Heart left ventricle (tissue), 16 donors: Measurements from ENCODE around the gene LILRB1. TPM values are rescaled to one million over a fixed set of nuclear protein-coding genes. Genes with fewer than 3 reads are reported as not detected.
"Not testable (repeated sequence)": the region's sequence is repeated elsewhere in the genome, so short reads cannot be mapped to it uniquely, and the experiment has no call there.

ENCODE experiments used
- ATAC-seq, 4 donors: fragments of 200-7000 bp; cut with Tn5 transposase; one replicate each; pipeline ENCODE4 v1.9.1; 2020 to 2022; ENCODE audit warnings: moderate library complexity in 4 of 4, mild to moderate bottlenecking in 3 of 4, moderate number of reproducible peaks in 1 of 4
- DNase-seq, 5 donors: peaks; one replicate each; pipeline ENCODE4 v3.0.0-alpha.2; 2020
- H3K27ac ChIP-seq, 12 donors: fragments of 200-600 bp; sonication (generic) in 4 of 12; one replicate each; pipeline versions ENCODE4 v1.5.0 to v1.8.0; 2016 to 2022; ENCODE audit warnings: mild to moderate bottlenecking in 2 of 12
- H3K27me3 ChIP-seq, 9 donors: fragments of 200-600 bp; sonication (generic) in 2 of 9; one replicate each; pipeline versions ENCODE4 v1.5.1 to v1.8.0; 2016 to 2022; ENCODE audit warnings: mild to moderate bottlenecking in 3 of 9
- H3K36me3 ChIP-seq, 9 donors: fragments of 200-600 bp; sonication (generic) in 2 of 9; one replicate each; pipeline versions ENCODE4 v1.5.0 to v1.8.0; 2018 to 2022; ENCODE audit warnings: mild to moderate bottlenecking in 2 of 9
- H3K4me1 ChIP-seq, 12 donors: fragments of 200-600 bp; sonication (generic) in 4 of 12; one replicate each; pipeline versions ENCODE4 v1.5.0 to v1.8.0; 2016 to 2022; ENCODE audit warnings: mild to moderate bottlenecking in 3 of 12
- H3K4me3 ChIP-seq, 12 donors: fragments of 200-600 bp; sonication (generic) in 4 of 12; one replicate each; pipeline versions ENCODE4 v1.5.0 to v1.8.0; 2017 to 2022; ENCODE audit warnings: mild to moderate bottlenecking in 9 of 12, moderate library complexity in 4 of 12
- H3K9me3 ChIP-seq, 12 donors: fragments of 200-600 bp; sonication (generic) in 4 of 12; one replicate each; pipeline versions ENCODE4 v1.5.0 to v1.8.0; 2016 to 2022; ENCODE audit warnings: mild to moderate bottlenecking in 1 of 12
- POLR2A ChIP-seq, 2 donors: fragments of 450-650 bp; IDR thresholded peaks; one replicate each; pipeline ENCODE4 v1.6.1; 2017; ENCODE audit warnings: antibody characterized with exemption in 2 of 2, mild to moderate bottlenecking in 2 of 2, moderate library complexity in 2 of 2
- WGBS, 4 donors: extraction: QIAGEN DNeasy Blood & Tissue Kit in 2 of 4; methylation state at CpG; one replicate each; pipeline versions ENCODE4 v1.1.5 to v1.1.7; 2013 to 2018; 5-methylcytosine and 5-hydroxymethylcytosine counted together
- intact Hi-C, 10 donors: fragments of 100-400 bp; cut with DNase I; formaldehyde crosslinking; loops; one replicate each; pipeline versions ENCODE4 v1.11.1 to v1.14.2; 2022
- polyA plus RNA-seq, 2 donors: library from polyadenylated mRNA; stranded (reverse); fragments of 200-250 nt; gene quantifications; one replicate each; pipeline ENCODE4 v1.2.3, GENCODE V29; 2013
- total RNA-seq, 9 donors: library from RNA; depleted of rRNA in 2 of 9; stranded (reverse); fragments of >200 nt in 2 of 9; fragmentation: NEBNext Ultra II Directional in 3 of 9; extraction: Animal tissue kit (Norgen Biotek cat#: 25700) in 3 of 9; gene quantifications; one replicate each; pipeline versions ENCODE4 v1.1.0 to v1.2.4, GENCODE V29; 2016 to 2023
- TF ChIP-seq, protein P1 (sequence below), 12 donors: fragments of 200-600 bp; sonication (generic) in 4 of 12; IDR thresholded peaks; one replicate each; pipeline versions ENCODE4 v1.5.0 to v1.8.0; 2018 to 2022; ENCODE audit warnings: antibody characterized with exemption in 12 of 12, mild to moderate bottlenecking in 5 of 12
- donor health status: ischemic (EF 13 %, LVEDD 7.1; RV severe dilation, severe dysfunction).
- donor health status: healthy with polysubstance abuse.
- donor health status: DM: no; HTN: yes; CAD: no.
- donor health status: DM: no; HTN: no; CAD: no.
- donor health status: ischemic (EF 25% LVEDD 6.9; RV normal size, moderate dysfunction).
- donor health status: ischemic (EF 25% LVEDD 5.7; RV mildly dilated, moderate dysfunction).
- donor health status: healthy.
- donor health status: DM: yes; HTN: yes; CAD: no.
- donor health status: ischemic (EF 35%, LVEDD 5.7; RV mildly dilated, moderate dysfunction).
- donor health status: nonischemic (EF 11% LVEDD 7.7; RV severe dilation, severe dysfunction).
- donor health status: DM: yes; HTN: yes; CAD: no.
- donor health status: PGD.
- donor health status: ischemic (EF 29% LVEDD 5.4; RV normal size, mild dysfunction).
- donor health status: nonischemic (EF 23%, LVEDD 6.1; RV moderate dilation, normal function).

The LILRB1 gene
- total and polyA plus RNA-seq, 11 donors, result 0.16 to 35.6 (median 1.0) TPM

DNA sequence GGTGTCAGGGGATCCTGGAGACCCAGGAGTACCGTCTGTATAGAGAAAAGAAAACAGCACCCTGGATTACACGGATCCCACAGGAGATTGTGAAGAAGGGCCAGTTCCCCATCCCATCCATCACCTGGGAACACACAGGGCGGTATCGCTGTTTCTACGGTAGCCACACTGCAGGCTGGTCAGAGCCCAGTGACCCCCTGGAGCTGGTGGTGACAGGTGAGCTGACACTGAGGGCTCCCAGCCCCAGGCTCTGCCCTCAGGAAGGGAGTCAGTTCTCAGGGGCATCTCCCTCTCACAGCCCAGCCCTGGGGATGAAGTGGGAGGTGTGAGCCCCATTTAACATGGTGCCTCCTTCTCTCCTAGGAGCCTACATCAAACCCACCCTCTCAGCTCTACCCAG, 35.5 kb upstream of the LILRB1 start:
- WGBS, 4 donors, result 65 to 86% (median 77%) methylated on average over 2 to 5 of the region's 5 CpGs
- H3K4me1 ChIP-seq, result peaks cover 0 to 6% (median 0%) of the 10 kb centered on the region in 12 donors
- ATAC-seq (no peak), DNase-seq (no peak)
- peaks cover 0 to 12% (median 0%) of the 10 kb centered on the region in 12 donors for H3K9me3 ChIP-seq
- H3K27me3 ChIP-seq, result peaks cover 0 to 12% (median 3%) of the 10 kb centered on the region in 9 donors
- TF ChIP-seq, protein P1, sequence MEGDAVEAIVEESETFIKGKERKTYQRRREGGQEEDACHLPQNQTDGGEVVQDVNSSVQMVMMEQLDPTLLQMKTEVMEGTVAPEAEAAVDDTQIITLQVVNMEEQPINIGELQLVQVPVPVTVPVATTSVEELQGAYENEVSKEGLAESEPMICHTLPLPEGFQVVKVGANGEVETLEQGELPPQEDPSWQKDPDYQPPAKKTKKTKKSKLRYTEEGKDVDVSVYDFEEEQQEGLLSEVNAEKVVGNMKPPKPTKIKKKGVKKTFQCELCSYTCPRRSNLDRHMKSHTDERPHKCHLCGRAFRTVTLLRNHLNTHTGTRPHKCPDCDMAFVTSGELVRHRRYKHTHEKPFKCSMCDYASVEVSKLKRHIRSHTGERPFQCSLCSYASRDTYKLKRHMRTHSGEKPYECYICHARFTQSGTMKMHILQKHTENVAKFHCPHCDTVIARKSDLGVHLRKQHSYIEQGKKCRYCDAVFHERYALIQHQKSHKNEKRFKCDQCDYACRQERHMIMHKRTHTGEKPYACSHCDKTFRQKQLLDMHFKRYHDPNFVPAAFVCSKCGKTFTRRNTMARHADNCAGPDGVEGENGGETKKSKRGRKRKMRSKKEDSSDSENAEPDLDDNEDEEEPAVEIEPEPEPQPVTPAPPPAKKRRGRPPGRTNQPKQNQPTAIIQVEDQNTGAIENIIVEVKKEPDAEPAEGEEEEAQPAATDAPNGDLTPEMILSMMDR (IDR thresholded peaks at IDR 0.05), result no peak
- no peak for TF ChIP-seq POLR2A (IDR thresholded peaks at IDR 0.05)
- no peak overlapping the region for H3K27ac ChIP-seq
- H3K36me3 ChIP-seq, result no peaks in the 10 kb centered on the region
- intact Hi-C loops, result no loop called here
- peak overlapping the region in 1 of 12 donors; percentile 37 for H3K4me3 ChIP-seq

DNA sequence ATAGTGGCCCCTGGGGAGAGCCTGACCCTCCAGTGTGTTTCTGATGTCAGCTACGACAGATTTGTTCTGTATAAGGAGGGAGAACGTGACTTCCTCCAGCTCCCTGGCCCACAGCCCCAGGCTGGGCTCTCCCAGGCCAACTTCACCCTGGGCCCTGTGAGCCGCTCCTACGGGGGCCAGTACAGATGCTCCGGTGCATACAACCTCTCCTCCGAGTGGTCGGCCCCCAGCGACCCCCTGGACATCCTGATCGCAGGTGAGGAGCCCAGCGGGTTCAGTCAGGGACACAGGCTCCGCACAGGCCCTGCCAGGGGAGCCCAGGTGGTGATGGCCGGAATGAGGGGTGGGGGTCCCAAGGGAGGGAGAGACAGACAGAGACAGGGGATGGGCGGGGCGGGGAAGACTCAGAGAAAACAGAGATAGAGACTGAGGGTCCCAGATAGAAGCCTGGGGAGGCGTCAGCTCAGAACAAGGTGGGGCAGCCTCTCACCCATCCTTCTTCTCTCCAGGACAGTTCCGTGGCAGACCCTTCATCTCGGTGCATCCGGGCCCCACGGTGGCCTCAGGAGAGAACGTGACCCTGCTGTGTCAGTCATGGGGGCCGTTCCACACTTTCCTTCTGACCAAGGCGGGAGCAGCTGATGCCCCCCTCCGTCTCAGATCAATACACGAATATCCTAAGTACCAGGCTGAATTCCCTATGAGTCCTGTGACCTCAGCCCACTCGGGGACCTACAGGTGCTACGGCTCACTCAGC, 34.4 kb upstream of the LILRB1 start:
- H3K9me3 ChIP-seq, H3K27ac ChIP-seq, DNase-seq, intact Hi-C loops, ATAC-seq, H3K36me3 ChIP-seq, H3K4me1 ChIP-seq, H3K4me3 ChIP-seq: not testable (repeated sequence)
- H3K27me3 ChIP-seq, result peaks cover 0 to 12% (median 3%) of the 10 kb centered on the region in 9 donors
- WGBS, 4 donors, result 79 to 84% (median 83%) methylated on average over 21 to 26 of the region's 26 CpGs

DNA sequence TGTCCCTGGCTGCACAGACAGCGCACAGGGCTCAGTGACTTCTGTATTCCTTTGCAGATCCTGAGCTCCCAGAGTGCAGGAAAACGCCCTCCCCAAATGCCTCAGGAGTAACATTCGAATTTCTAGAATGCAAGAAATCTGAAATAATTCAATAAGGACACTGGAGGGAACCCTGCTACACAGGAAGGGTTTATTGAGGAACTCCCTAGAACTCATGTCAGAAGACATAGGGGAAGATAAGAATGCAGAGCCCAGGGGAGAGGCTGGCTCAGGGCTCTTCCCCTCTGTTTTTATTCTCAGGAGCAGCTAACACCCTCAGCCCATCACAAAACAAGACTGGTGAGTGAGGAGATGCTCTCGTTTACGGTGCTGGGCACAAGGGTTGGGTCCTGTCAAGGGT, 30.1 kb upstream of the LILRB1 start:
- H3K4me3 ChIP-seq, result no peak overlapping the region
- intact Hi-C loops, result no loop called here
- no peak for DNase-seq
- H3K4me1 ChIP-seq, result no peaks in the 10 kb centered on the region
- WGBS, 4 donors, result 63 to 68% (median 66%) methylated on average over 5 of the region's 5 CpGs
- no peak for ATAC-seq
- TF ChIP-seq POLR2A (IDR thresholded peaks at IDR 0.05), result no peak
- H3K36me3 ChIP-seq, result no peaks in the 10 kb centered on the region
- peaks cover 0 to 10% (median 1%) of the 10 kb centered on the region in 12 donors for H3K9me3 ChIP-seq
- peaks cover 0 to 10% (median 0%) of the 10 kb centered on the region in 9 donors for H3K27me3 ChIP-seq
- no peak overlapping the region for H3K27ac ChIP-seq

DNA sequence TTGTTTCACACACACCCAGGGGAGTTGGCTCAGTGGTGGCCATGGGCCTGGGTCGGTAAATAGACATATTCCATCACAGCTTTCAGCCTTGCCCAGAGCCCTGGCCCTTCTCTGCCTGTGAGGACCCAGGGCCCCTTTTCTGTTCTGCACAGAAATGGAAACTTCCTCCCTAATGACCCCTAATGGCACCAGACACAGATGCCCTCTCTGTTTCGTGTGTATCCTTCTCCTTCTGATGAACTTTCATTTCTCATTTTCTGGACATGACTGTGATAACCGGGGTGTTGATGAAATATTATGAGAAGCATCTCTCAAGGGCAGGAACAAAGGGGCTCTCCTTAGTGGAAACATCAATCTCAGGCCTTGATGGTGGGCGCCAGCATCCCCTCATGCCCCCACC, 24.1 kb upstream of the LILRB1 start:
- Histone ChIP-seq H3K36me3 (no peaks in the 10 kb centered on the region), H3K27me3 (peaks cover 0 to 4% (median 0%) of the 10 kb centered on the region in 9 donors), H3K4me1 (peaks cover 0 to 31% (median 0%) of the 10 kb centered on the region in 12 donors), H3K4me3 (no peak overlapping the region), H3K27ac (peak overlapping the region in 1 of 12 donors; percentile 74), H3K9me3 (peaks cover 0 to 22% (median 2%) of the 10 kb centered on the region in 12 donors)
- ATAC-seq, result peak in 3 of 4 donors; percentile 24 to 52 (median 41)
- DNase-seq, result no peak
- TF ChIP-seq, protein P1 (IDR thresholded peaks at IDR 0.05), result no peak
- no peak for TF ChIP-seq POLR2A (IDR thresholded peaks at IDR 0.05)
- 36 to 55% (median 45%) methylated on average over 3 to 4 of the region's 4 CpGs for WGBS, 4 donors
- intact Hi-C loops, result no loop called here

DNA sequence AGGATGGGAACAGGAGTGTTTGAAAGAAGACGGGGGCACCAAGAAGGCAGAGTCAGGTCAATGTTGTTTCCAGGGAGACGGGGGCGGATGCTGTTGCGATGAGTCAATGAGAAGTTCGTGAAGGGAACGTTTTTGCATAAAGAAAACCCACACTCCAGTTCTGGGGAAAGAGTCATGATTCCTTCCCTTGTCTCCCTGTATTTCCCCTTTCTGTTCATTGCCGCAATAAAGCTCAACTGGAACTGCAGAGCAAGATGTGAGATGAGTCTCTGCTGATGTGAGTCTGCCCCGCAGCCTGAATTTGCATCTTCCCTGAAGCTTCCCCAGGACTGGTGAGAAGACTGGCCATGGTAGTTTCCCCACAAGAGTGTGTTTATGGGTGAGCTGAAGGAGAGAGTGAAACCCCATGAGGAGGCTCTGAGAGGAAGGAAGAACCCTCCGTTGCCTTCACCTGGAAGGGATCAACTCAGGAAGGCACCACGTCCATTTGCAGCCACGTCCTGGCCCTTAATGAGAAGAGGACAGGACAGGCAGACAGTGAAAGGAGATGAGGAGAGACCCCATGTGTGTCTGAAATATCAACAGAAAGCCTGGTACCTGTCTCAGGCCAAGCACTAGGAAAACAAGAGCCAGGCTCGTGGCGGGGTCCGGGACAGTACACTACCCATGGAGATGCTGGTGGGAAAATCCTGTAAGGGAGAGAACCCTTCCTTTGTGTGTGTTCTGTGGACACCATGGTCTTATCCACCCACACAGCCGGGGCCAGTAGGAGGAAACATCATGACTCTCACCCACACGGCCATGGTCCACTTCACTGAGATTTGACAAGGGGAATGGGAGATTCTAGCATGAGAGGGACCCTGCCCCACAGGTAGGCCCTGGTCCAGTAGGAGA, 23.1 kb upstream of the LILRB1 start:
- Histone ChIP-seq H3K9me3 (peaks cover 0 to 22% (median 2%) of the 10 kb centered on the region in 12 donors), H3K4me3 (no peak overlapping the region), H3K4me1 (peaks cover 0 to 31% (median 0%) of the 10 kb centered on the region in 12 donors), H3K36me3 (no peaks in the 10 kb centered on the region), H3K27me3 (peaks cover 0 to 4% (median 0%) of the 10 kb centered on the region in 9 donors), H3K27ac (peak overlapping the region in 1 of 12 donors; percentile 76)
- ATAC-seq, result peak in 3 of 4 donors; percentile 51 to 77 (median 58)
- 65 to 74% (median 73%) methylated on average over 15 to 16 of the region's 16 CpGs for WGBS, 4 donors
- no peak for DNase-seq
- intact Hi-C loops, result no loop called here
- no peak for TF ChIP-seq POLR2A (IDR thresholded peaks at IDR 0.05)
- TF ChIP-seq, protein P1 (IDR thresholded peaks at IDR 0.05), result no peak
